Measurements from ENCODE around the gene NPW. TPM values are rescaled to one million over a fixed set of nuclear protein-coding genes. Genes with fewer than 3 reads are reported as not detected.

NPW gene
- total RNA-seq, 2 experiments from 2014 or later, result 24.3 to 28.3 TPM

GRCh38 chr16:1989209-1990100, 30.1 kb upstream of the NPW start, which contains the start of gene SYNGR3:
TSS of gene SYNGR3 (plus strand) at chr16:1989970. CDS start at chr16:1990103, 133 bp downstream.
- intact Hi-C loops (cut with micrococcal nuclease), result no loop called here
- no peak for TF ChIP-seq CTCF (IDR thresholded peaks at IDR 0.05)
- ChIA-PET CTCF (no interaction called here), POLR2A (interaction anchor here (0.8 to 29.2 kb wide), 7 partner anchors 8 to 164 kb away, joined by 3 to 505 read pairs (median 14); partner anchors contain the start of genes NDUFB10, NOXO1, RNF151 and RPS2)
- peaks cover 18% of the 10 kb centered on the region for H3K27me3 Mint-ChIP-seq
- DNase-seq, result peak; percentile 36
- peaks cover 20% of the 10 kb centered on the region for H3K4me1 Mint-ChIP-seq (ENCODE audit: low read depth)
- H3K27ac Mint-ChIP-seq, result peak within 1 kb of the TSS; percentile 76
- H3K36me3 Mint-ChIP-seq (ENCODE audit: low read depth), result peaks cover 16% of the 10 kb centered on the region
- no peaks in the 10 kb centered on the region for H3K9me3 Mint-ChIP-seq
- peak within 1 kb of the TSS; percentile 71 for H3K4me3 Mint-ChIP-seq
- ATAC-seq, result no peak

- no peak overlapping the region for H3K27ac Mint-ChIP-seq
- H3K4me1 Mint-ChIP-seq (ENCODE audit: low read depth), result peaks cover 16% of the 10 kb centered on the region
- ChIA-PET POLR2A (interaction anchor here (0.8 to 29.2 kb wide), 6 partner anchors 9 to 164 kb away, joined by 3 to 505 read pairs (median 10); partner anchors contain the start of genes NDUFB10, NOXO1, RNF151 and RPS2), CTCF (interaction anchor here (0.7 kb wide), 1 partner anchor 14 kb away, joined by 3 read pairs; no protein-coding TSS in a partner anchor)
- peaks cover 16% of the 10 kb centered on the region for H3K36me3 Mint-ChIP-seq (ENCODE audit: low read depth)
- intact Hi-C loops (cut with micrococcal nuclease), result no loop called here
- DNase-seq (no peak), ATAC-seq (no peak)
- H3K27me3 Mint-ChIP-seq, result peaks cover 18% of the 10 kb centered on the region
- no peaks in the 10 kb centered on the region for H3K9me3 Mint-ChIP-seq
- H3K4me3 Mint-ChIP-seq, result no peak overlapping the region
- no peak for TF ChIP-seq CTCF (IDR thresholded peaks at IDR 0.05)
Observed at GRCh38 chr16:1990101-1990350, 29.6 kb upstream of the NPW start.

- peak; percentile 6 for ATAC-seq
- peaks cover 12% of the 10 kb centered on the region for H3K4me1 Mint-ChIP-seq (ENCODE audit: low read depth)
- ChIA-PET POLR2A (interaction anchor here (0.6 to 29.2 kb wide), 8 partner anchors 9 to 225 kb away, joined by 3 to 505 read pairs (median 4); partner anchors contain the start of genes NDUFB10, NOXO1, PGP and RNF151), CTCF (interaction anchor here (0.7 kb wide), 1 partner anchor 14 kb away, joined by 3 read pairs; no protein-coding TSS in a partner anchor)
- intact Hi-C loops (cut with micrococcal nuclease), result no loop called here
- H3K36me3 Mint-ChIP-seq (ENCODE audit: low read depth), result peaks cover 18% of the 10 kb centered on the region
- H3K9me3 Mint-ChIP-seq, result no peaks in the 10 kb centered on the region
- peaks cover 18% of the 10 kb centered on the region for H3K27me3 Mint-ChIP-seq
- peak overlapping the region; percentile 76 for H3K27ac Mint-ChIP-seq
- TF ChIP-seq CTCF (IDR thresholded peaks at IDR 0.05), result no peak
- peak; percentile 69 for DNase-seq
- peak overlapping the region; percentile 71 for H3K4me3 Mint-ChIP-seq
Observed at GRCh38 chr16:1990351-1991134, 29.0 kb upstream of the NPW start.

GRCh38 chr16:1991135-1991551, 28.4 kb upstream of the NPW start:
- Mint-ChIP-seq H3K4me1 (ENCODE audit: low read depth) (peaks cover 14% of the 10 kb centered on the region), H3K36me3 (ENCODE audit: low read depth) (peaks cover 14% of the 10 kb centered on the region), H3K27ac (peak overlapping the region; percentile 76), H3K27me3 (peaks cover 18% of the 10 kb centered on the region), H3K4me3 (peak overlapping the region; percentile 71), H3K9me3 (no peaks in the 10 kb centered on the region)
- TF ChIP-seq CTCF (IDR thresholded peaks at IDR 0.05), result no peak
- peak; percentile 46 for ATAC-seq
- CTCF ChIA-PET, result interaction anchor here (3.2 kb wide), 1 partner anchor 13 kb away, joined by 34 read pairs; no protein-coding TSS in a partner anchor
- intact Hi-C loops (cut with micrococcal nuclease), result no loop called here
- POLR2A ChIA-PET, result interaction anchor here (0.6 to 29.2 kb wide), 9 partner anchors 10 to 224 kb away, joined by 3 to 505 read pairs (median 4); partner anchors contain the start of genes NDUFB10, NOXO1, PGP and RNF151
- DNase-seq, result peak; percentile 87

Data from activated CD8-positive, alpha-beta T cell treated with anti-CD3 and anti-CD28 coated beads for 36 hours (primary cell).